NCI-H1092 treated with DMSO at 0.1 percent for 48 hours (cell line): Measurements from ENCODE around the gene MROH2A.

Experiments
- DNase-seq: peaks from one replicate; lab custom pipeline; 2025; lab: John Stamatoyannopoulos, UW

MROH2A gene

GRCh38 chr2:233766416-233766815 is 11.7 kb upstream of the MROH2A start:
- no peak for DNase-seq

- no peak for DNase-seq
Observed at GRCh38 chr2:233768076-233768475, 10.1 kb upstream of the MROH2A start.

GRCh38 chr2:233769260-233769659 is 8.9 kb upstream of the MROH2A start:
- DNase-seq = no peak

- DNase-seq = no peak
Observed at GRCh38 chr2:233772153-233772552, 6.0 kb upstream of the MROH2A start.

DNA sequence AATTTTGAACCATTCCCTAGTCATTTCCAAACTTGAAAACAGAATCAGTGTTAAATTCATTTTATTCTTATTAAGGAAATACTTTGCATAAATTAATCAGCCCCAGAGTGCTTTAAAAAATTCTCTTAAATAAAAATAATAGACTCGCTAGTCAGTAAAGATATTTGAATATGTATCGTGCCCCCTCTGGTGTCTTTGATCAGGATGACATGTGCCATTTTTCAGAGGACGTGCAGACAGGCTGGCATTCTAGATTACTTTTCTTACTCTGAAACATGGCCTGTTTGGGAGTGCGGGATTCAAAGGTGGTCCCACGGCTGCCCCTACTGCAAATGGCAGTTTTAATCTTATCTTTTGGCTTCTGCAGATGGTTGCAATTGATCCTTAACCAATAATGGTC is 5.5 kb upstream of the MROH2A start:
- no peak for DNase-seq

DNA sequence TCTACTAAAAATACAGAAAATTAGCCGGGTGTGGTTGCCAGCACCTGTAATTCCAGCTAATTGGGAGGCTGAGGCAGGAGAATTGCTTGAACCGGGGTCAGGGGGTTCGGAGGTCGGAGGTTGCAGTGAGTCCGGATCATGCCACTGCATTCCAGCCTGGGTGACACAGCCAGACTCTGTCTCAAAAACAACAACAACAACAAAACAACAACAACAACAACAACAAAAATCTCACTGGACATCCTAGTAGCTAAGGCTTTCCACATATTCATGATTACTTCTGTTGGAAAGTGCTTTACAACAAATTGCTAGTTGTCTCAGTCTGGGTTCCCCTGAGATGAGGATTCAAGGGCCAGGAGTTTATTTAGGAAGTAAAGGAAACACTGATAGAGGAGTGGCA is 4.3 kb upstream of the MROH2A start:
- DNase-seq = no peak

DNA sequence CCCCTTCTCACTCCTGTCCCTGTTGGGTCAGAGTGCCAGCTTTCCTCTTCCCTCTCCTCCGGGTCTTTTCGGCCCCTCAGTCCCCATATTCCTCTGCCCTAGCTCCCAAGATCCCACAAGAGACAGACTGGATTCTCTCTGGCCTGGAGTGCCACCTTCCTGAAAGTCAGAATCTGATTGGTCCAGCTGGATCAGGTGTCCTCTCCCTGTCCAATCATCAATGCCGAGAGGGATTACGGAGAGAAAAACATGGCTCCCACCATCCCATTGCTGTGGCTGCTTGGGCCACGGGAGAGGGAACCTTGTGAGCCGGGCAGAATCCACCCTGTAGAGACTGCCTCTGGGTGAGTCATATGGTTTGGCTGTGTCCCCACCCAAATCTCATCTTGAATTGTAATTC is 2.7 kb upstream of the MROH2A start:
- DNase-seq = no peak

DNA sequence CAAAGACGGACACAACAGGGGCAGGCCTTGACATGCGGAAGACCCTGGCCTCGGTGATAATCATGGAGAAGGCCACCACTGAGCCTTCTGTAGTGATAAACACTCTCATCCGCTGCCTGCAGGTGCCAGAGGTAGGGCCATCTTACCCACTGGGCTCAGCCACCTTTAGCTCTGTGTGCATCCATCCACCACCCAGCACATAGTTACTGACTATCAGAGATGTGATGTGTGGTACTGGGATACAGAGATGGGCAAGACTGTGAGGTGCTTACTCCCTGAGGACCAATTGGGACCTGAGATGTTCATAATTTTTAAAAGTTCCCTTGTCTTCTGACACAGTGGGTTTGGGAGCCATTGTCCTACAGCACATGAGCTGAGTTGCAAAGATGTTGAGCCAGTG is 1.6 kb downstream of the MROH2A start:
- no peak for DNase-seq

GRCh38 chr2:233780771-233781170 is 2.6 kb downstream of the MROH2A start:
- DNase-seq = no peak

- no peak for DNase-seq
Observed at GRCh38 chr2:233789554-233789953, 11.4 kb downstream of the MROH2A start.

- DNase-seq = no peak
Observed at GRCh38 chr2:233791151-233791882, 13.2 kb downstream of the MROH2A start.

DNA sequence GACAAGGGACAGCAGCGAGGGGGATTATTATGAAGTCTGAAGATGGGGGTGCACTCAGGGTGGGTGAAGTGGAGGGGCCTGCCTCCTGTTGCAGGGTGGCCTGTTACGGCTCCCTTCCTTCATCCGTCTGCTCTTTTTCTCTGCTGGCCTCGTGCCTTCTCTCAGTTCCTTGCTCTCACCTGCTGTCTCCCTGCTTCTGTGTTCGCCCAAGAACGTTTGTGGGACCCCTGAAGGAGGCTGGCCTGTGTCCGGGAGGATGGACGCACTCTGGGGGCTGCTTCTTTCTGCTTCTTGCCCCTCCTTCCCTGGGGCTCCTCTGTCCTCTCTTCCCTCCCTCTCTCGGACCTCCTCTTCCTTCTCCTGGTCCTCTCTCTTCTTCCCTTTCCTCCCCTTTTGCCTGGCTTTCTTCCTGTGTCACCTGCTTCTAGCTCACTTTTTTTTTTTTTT is 13.8 kb downstream of the MROH2A start:
- DNase-seq = no peak

DNA sequence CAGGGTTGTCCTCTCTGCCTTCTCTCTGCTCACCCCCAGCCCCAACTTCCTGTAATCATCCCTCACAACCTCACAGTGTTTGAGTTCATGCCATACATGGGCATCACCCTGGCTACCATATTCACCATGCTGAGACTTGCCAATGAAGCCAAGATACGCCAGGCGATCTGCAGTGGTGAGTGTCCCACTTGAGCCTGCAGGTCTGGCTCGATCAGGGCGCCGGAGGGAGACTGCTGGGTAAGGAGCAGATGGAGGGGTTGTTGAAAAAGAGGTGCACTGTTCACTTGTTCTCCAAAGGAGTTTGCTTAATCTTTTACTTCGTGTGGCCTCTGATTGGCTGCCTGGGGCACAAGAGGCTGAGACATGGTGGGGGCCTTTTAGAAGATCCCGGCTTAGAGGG is 14.6 kb downstream of the MROH2A start:
- no peak for DNase-seq

DNA sequence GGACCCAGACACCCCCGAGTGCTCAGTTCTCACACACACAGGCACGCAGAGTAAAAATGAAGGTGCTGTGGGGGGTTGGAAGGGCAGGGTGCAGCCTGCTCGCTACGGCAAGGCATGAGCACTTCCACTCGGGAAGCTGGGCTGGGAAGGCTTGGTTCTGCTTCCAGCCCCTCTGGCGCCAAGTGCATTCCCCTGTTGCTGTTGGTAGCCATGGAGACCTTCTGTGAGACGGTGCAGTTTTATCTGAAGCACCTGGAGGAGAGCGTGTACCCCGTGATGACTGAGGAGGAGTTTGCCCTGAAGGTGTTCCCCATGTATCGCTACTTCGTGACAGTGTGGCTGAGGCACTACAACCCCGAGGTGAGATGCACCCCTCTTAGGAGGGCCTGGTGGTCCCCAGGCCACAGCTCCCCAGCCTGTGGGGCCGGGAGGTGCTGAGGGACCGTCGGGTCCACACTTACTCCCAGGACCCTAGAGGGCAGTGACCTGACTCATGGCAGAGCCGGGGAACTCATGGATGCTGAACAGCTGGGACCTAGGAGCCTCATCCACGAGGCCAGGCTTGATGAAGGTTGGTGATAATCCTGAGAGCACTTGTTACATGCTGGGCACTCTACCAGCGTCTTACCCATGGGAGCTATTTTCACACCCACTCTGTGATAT is 15.5 kb downstream of the MROH2A start:
- DNase-seq = no peak

DNA sequence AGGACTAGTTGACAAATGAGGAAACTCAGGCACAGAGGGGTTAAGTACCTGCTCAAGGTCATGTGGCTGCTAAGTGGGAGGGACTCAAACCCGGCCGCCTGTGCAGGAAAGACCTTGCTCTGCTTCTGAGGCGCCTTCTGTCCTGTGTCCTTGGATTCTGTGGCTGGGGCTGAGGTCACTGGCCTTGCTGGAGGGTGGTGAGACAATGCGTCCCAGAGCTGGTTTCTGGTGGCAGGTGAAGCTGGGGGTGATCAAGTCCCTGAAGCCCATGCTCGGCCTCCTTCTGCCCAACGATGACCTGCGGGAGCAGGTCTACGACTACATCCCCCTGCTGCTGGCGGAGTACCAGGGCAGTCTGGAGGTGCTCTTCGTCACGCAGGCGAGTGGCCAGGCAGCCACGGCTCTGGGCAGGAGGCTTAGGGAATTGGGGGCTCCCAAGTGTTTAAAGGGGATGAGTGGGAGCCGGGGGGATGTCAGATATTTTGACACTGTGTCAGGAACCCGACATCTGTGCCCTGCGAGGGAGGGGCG is 16.1 kb downstream of the MROH2A start:
- DNase-seq = no peak

GRCh38 chr2:233795735-233796171 is 17.6 kb downstream of the MROH2A start:
- DNase-seq = no peak

DNA sequence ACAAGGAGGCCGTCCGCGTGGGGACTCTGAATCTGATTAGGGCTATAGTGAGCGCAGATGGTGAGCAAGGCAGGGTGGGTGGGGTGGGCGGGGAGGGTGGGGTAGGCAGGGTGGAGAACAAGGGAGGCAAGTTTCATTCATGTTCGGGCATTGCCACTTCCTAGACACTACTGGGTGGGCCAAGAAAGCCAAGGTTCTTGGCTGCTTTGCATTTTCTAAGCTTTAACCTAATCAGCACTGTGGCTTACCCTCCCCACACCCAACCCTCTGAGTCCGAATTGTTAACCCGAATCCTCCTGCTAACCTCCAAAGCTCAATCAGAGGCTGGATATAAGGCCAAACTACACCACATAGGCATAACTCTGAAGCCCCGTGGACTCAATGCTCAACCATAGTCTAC is 18.1 kb downstream of the MROH2A start:
- no peak for DNase-seq

- no peak for DNase-seq
Observed at GRCh38 chr2:233798335-233799086, 20.4 kb downstream of the MROH2A start.

DNA sequence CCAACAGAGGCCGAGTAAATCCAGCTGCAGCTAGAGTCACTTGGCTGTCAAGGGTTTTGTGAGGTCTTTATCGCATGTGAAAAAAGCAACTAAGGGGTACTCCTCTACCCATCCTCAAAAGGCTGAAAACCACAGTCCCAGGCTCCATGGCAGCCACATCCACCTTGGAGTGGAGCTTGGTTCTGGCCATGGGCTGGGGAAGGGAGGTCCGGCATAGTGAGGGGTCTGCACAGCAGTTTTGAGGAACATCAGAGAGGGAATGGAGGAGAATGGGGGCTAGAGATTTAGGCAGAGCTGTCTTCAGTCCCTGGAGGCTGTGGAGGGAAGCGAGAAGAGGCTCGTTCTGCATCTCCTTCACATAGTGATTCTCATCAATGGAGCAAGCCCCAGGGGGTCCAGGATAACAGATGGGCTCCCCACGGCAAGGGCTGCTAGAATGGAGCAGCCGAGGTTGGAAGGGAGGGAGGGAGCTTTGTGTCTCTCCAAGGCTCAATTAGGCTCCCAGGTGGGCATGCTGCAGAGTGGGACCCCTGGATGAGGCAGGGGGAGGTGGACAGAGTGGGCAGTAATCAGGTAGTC is 21.0 kb downstream of the MROH2A start:
- DNase-seq = no peak

DNA sequence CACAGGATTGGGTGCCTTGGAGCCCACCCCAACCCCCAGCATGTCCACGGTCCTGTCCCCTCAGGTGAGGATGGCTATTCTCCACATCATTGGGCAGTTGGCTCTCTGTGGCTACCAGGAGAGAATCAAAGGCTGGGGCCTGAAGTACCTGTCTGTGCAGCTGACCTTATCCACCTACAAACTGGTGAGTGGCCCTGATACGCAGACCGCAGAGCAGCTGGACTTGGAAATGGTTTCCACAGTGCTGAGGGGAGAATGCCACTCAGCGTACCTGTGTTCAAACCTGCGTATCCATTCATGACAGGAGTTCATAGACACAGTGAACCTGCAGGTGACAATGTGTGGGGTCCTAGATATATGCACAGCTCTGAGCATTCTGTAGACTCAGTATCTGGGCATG is 21.6 kb downstream of the MROH2A start:
- no peak for DNase-seq

- DNase-seq = no peak
Observed at GRCh38 chr2:233800208-233800607, 22.1 kb downstream of the MROH2A start.

DNA sequence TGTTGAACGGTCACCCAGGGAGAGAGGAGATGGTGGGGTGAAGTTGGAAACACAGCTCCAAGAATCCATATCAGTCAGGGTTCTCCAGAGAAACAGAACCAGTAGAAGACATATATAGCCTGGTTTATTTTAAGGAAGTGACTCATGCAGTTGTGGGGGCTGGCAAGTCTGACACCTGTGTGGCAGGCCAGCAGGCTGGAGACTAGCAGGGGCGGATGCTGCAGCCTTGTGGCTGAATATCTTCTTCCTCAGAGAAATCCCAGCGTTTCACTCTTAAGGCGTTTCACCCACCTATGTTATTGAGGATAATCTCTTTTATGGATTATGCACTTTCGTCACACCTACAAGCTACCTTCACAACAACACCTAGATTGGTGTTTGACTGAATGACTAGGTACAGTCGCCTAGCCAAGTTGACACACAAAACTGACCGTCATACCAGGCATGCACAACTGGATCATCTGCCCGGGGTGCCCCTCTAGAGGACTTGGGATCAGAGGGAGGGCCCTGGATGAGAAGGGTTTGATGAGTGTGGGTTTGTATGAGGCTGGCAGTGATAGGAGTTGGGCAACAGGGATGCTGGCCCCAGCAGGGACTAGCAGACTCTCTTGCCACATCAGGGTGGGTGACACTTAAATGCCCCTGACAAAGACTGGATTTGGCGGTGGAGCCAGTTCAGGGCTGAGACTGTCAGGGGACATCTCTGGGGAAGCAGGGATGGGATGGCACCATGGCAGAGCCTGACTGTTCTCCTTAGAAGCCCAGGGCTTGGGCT is 23.4 kb downstream of the MROH2A start:
- no peak for DNase-seq
